ENCODE results near the gene BIN2.

- TF ChIP-seq CTCF (IDR thresholded peaks at IDR 0.05) (no peak), IRF2 (CRISPR knock-in tag; IDR thresholded peaks at IDR 0.05; ENCODE audit: borderline replicate concordance, low read depth) (no peak), ETV6 (CRISPR knock-in tag; IDR thresholded peaks at IDR 0.05) (no peak), ESRRA (CRISPR knock-in tag; IDR thresholded peaks at IDR 0.05; ENCODE audit: borderline replicate concordance) (no peak)
These were observed 36.3 kb upstream of the BIN2 start for GRCh38 chr12:51360315-51360714.

Data from WTC11 (cell line).